Testis (tissue), 2 donors: ENCODE measurements around the gene CLIC4.

Experiments used
- POLR2A ChIP-seq: fragments of 450-650 bp; IDR thresholded peaks from one replicate; pipeline ENCODE4 v1.6.1; 2017; ENCODE audit warnings: antibody characterized with exemption, mild to moderate bottlenecking, moderate library complexity
- TF ChIP-seq, protein P1 (sequence below), 3 experiments: fragments of 450-650 bp in 2 of 3; fragments of 200-600 bp in 1 of 3; sonication (generic) in 1 of 3; IDR thresholded peaks; one replicate each; pipeline ENCODE4 v1.5.1; 2016 to 2019; ENCODE audit warnings: antibody characterized with exemption in 3 of 3, mild to moderate bottlenecking in 2 of 3, moderate library complexity in 1 of 3

DNA sequence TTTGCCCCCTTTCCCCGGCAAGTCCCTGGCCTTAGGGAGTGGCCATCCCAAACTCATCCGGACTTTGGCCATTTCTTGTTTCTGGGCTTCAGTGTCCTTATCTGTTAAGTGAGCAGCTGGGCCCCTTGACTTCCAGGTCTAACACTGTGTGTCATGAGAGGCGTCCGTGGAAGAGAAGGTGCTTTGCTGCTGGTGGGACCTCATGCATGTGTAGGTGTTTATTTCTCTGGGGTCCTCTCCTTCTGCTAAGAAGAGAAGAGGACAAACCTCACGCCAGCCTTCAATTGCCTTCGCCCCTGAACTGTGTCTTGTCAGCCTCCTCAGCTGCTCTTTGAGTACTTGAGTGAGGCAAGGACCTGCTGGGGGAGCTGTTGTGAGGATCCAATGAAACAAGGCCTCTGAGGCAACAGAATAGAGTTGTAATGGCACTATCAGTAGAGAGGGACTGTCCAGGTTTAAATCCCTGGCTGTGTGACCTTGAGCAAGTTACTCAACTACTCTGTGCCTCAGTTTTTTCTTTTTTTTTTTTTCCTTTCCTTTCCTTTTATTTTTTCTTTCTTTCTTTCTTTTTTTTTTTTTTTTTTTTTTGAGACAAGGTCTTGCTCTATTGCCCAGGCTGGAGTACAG lies 112.4 kb downstream of the CLIC4 start:
- TF ChIP-seq, protein P1, sequence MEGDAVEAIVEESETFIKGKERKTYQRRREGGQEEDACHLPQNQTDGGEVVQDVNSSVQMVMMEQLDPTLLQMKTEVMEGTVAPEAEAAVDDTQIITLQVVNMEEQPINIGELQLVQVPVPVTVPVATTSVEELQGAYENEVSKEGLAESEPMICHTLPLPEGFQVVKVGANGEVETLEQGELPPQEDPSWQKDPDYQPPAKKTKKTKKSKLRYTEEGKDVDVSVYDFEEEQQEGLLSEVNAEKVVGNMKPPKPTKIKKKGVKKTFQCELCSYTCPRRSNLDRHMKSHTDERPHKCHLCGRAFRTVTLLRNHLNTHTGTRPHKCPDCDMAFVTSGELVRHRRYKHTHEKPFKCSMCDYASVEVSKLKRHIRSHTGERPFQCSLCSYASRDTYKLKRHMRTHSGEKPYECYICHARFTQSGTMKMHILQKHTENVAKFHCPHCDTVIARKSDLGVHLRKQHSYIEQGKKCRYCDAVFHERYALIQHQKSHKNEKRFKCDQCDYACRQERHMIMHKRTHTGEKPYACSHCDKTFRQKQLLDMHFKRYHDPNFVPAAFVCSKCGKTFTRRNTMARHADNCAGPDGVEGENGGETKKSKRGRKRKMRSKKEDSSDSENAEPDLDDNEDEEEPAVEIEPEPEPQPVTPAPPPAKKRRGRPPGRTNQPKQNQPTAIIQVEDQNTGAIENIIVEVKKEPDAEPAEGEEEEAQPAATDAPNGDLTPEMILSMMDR (IDR thresholded peaks at IDR 0.05): no peak
- no peak for TF ChIP-seq POLR2A
